Measurements from ENCODE around the gene ACTN2.

Gene ACTN2

DNA sequence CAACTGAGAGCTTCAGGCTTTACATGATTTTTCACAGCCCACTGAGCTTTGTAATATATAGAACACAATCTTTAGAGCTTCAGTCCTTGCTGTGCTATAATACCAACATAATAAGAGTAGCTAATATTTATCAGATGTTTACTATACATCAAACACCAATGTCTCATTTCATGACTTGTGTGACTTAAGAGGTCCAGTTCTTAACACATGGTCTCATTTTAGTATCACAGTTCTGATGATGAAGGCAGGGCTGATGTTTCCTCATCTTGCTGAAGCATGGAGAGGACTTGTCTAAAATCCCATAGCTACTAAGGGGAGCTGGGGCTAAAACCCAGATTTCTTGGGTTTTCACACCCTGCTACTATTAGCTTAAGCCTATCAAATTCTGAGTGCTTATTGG is 114.3 kb downstream of the ACTN2 start:
- Histone ChIP-seq H3K9ac (ENCODE audit: low read depth, low read length) (no peak overlapping the region), H3K36me3 (ENCODE audit: control insufficient read depth, insufficient read depth, low read length) (peaks cover 10% of the 10 kb centered on the region; the same call in 1 of the 2 replicates), H3K27ac (ENCODE audit: low read depth, low read length) (no peak overlapping the region)

DNA sequence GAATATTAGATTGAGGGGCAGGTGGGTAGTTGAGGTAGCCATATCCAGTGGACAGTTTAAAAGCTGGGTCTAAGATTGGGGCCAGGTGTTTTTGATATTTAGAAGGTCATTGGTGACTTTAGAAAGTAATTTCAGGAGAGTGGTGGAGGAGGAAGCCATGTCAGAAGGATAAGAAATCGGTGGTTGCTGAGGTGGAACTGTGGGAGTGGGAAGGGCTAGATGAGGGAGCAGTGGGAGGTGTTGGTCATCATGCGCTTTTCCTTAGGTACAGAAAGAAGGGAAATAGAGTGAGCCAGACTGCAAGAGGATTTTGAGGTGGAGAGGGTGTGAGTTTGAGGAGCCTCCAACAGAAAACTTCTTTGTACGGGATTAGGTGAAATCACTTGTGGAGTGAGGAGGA is 116.0 kb downstream of the ACTN2 start:
- no peak overlapping the region for H3K27ac ChIP-seq (ENCODE audit: low read depth, low read length)
- H3K36me3 ChIP-seq (ENCODE audit: control insufficient read depth, insufficient read depth, low read length), result peaks cover 22% of the 10 kb centered on the region

More for the DNA sequence above, 114.3 kb downstream of the ACTN2 start:
- Histone ChIP-seq H3K9me3 (ENCODE audit: control insufficient read depth, insufficient read depth, low read length) (no peaks in the 10 kb centered on the region), H3K4me1 (ENCODE audit: control insufficient read depth, insufficient read depth, low read length) (0 out of 2 replicates have a peak, but pooled peaks cover 3% of the 10 kb centered on the region), H3K27me3 (ENCODE audit: control insufficient read depth, insufficient read depth, low read length) (no peaks in the 10 kb centered on the region), H3K4me3 (ENCODE audit: low read depth, low read length) (no peak overlapping the region)

DNA sequence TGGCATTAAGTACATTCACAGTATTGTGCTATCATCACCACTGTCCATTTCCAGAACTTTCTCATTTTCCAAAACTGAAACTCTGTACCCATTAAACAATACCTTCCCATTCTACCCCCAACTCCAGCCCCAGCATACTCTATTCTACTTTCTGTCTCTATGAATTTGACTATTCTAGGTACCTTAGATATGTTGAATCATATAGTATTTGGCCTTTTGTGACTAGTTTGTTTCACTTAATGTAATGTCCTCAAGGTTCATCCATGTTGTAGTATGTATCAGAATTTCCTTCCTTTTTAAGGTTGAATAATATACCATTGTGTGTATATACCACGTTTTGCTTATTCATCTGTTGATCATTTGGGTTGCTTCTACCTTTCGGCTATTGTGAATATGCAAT is 120.3 kb downstream of the ACTN2 start:
- no peaks in the 10 kb centered on the region for H3K9me3 ChIP-seq (ENCODE audit: control insufficient read depth, insufficient read depth, low read length)
- H3K36me3 ChIP-seq (ENCODE audit: control insufficient read depth, insufficient read depth, low read length), result peaks cover 52% of the 10 kb centered on the region
- no peaks in the 10 kb centered on the region for H3K27me3 ChIP-seq (ENCODE audit: control insufficient read depth, insufficient read depth, low read length)
- no peak overlapping the region for H3K9ac ChIP-seq (ENCODE audit: low read depth, low read length)
- H3K27ac ChIP-seq (ENCODE audit: low read depth, low read length), result no peak overlapping the region
- H3K4me1 ChIP-seq (ENCODE audit: control insufficient read depth, insufficient read depth, low read length), result no peaks in the 10 kb centered on the region
- H3K4me3 ChIP-seq (ENCODE audit: low read depth, low read length), result no peak overlapping the region

More for the DNA sequence above, 116.0 kb downstream of the ACTN2 start:
- Histone ChIP-seq H3K9me3 (ENCODE audit: control insufficient read depth, insufficient read depth, low read length) (no peaks in the 10 kb centered on the region), H3K27me3 (ENCODE audit: control insufficient read depth, insufficient read depth, low read length) (no peaks in the 10 kb centered on the region), H3K4me3 (ENCODE audit: low read depth, low read length) (no peak overlapping the region), H3K9ac (ENCODE audit: low read depth, low read length) (no peak overlapping the region), H3K4me1 (ENCODE audit: control insufficient read depth, insufficient read depth, low read length) (no peaks in the 10 kb centered on the region)

DNA sequence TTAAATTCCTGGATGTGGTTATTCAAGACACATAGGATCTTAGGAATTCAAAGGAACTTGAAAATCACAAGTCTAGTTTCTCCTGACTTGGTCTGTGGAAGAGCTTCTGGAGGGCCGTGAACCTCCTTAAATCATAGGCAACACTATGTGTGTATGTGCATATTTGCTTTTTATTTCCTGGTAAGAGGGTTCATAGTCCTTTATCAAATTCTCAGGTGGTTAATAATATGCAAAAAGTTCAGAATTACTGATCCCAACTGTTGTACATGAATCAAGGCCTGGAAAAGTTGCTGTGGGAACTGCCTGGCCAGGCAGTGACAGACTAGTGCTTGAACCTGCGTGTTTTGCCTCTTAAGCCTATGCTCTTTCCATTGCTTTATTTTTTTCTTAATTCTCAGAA is 121.7 kb downstream of the ACTN2 start:
- no peak overlapping the region for H3K27ac ChIP-seq (ENCODE audit: low read depth, low read length)
- peaks cover 63% of the 10 kb centered on the region for H3K36me3 ChIP-seq (ENCODE audit: control insufficient read depth, insufficient read depth, low read length)
- H3K4me1 ChIP-seq (ENCODE audit: control insufficient read depth, insufficient read depth, low read length), result no peaks in the 10 kb centered on the region
- H3K27me3 ChIP-seq (ENCODE audit: control insufficient read depth, insufficient read depth, low read length), result no peaks in the 10 kb centered on the region
- no peaks in the 10 kb centered on the region for H3K9me3 ChIP-seq (ENCODE audit: control insufficient read depth, insufficient read depth, low read length)
- no peak overlapping the region for H3K4me3 ChIP-seq (ENCODE audit: low read depth, low read length)
- H3K9ac ChIP-seq (ENCODE audit: low read depth, low read length), result no peak overlapping the region

DNA sequence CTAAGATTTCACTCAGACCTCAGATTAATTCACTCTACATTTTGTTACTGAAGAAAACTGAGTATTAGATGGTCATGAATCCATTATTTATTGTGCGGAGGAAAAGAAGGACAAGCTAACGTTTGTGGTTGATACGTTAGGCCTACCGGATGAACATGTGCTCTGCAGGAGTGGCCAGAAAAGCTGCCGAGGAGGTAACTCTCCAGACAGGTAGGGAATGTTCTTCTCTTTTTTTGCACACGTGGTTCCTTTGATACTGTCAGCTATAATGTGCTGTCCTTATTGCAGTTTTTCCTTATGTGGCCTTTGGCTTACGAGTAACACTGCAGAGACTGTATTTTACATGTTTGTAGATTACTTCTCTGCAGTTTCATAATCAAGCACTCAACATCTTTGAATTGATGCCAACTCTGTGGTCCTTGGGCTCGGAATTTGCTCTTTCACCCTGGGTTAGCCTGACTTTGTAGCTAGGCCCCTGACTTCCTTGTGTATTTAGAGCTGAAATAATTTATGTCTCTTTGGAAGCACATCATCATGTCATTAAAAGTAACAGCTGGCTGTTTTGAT is 122.3 kb downstream of the ACTN2 start:
- no peak overlapping the region for H3K9ac ChIP-seq (ENCODE audit: low read depth, low read length)
- H3K4me1 ChIP-seq (ENCODE audit: control insufficient read depth, insufficient read depth, low read length), result no peaks in the 10 kb centered on the region
- no peaks in the 10 kb centered on the region for H3K27me3 ChIP-seq (ENCODE audit: control insufficient read depth, insufficient read depth, low read length)
- peaks cover 65% of the 10 kb centered on the region for H3K36me3 ChIP-seq (ENCODE audit: control insufficient read depth, insufficient read depth, low read length)
- H3K27ac ChIP-seq (ENCODE audit: low read depth, low read length), result no peak overlapping the region
- no peak overlapping the region for H3K4me3 ChIP-seq (ENCODE audit: low read depth, low read length)
- no peaks in the 10 kb centered on the region for H3K9me3 ChIP-seq (ENCODE audit: control insufficient read depth, insufficient read depth, low read length)

DNA sequence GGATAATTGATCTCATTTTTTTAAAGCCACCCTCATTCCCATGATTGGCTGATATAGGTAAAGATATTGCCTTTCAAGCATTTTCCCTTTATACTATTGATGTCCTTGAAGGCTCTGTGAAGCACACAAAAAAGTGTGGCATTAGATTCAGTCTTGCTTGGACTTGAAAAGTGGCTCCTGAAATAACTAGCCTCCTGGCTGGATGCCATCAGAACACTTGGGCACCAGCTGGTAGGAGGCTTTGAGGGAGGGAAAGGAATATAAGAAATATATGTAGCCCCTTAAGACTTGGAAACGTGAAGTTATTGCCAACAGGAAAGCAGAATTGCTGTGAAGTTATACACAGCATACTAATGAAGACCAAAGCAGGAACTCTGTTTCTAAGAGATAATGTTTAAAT is 122.8 kb downstream of the ACTN2 start:
- Histone ChIP-seq H3K27ac (ENCODE audit: low read depth, low read length) (no peak overlapping the region), H3K36me3 (ENCODE audit: control insufficient read depth, insufficient read depth, low read length) (peaks cover 66% of the 10 kb centered on the region), H3K4me3 (ENCODE audit: low read depth, low read length) (no peak overlapping the region), H3K4me1 (ENCODE audit: control insufficient read depth, insufficient read depth, low read length) (no peaks in the 10 kb centered on the region), H3K27me3 (ENCODE audit: control insufficient read depth, insufficient read depth, low read length) (no peaks in the 10 kb centered on the region), H3K9me3 (ENCODE audit: control insufficient read depth, insufficient read depth, low read length) (no peaks in the 10 kb centered on the region), H3K9ac (ENCODE audit: low read depth, low read length) (no peak overlapping the region)

DNA sequence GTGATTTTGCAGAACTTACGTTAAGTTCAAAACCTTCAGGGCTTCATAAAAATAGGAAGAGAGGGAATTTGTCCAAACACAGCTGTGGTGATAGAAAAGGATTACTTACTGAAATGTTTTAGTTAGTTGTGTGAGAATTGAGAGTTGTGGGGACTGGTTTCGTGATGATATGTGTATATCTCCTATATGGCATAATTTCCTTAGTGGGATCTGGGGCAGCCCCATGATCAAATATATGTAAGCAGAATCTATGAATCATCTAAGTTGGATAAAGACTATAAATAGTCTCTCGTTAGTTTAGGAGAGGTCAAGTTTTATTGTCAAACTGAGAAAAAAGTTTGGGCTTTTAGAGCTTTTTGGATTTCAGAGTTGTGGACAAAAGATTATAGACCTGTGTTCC is 123.7 kb downstream of the ACTN2 start:
- Histone ChIP-seq H3K4me1 (ENCODE audit: control insufficient read depth, insufficient read depth, low read length) (no peaks in the 10 kb centered on the region), H3K4me3 (ENCODE audit: low read depth, low read length) (no peak overlapping the region), H3K36me3 (ENCODE audit: control insufficient read depth, insufficient read depth, low read length) (peaks cover 70% of the 10 kb centered on the region), H3K9ac (ENCODE audit: low read depth, low read length) (no peak overlapping the region), H3K9me3 (ENCODE audit: control insufficient read depth, insufficient read depth, low read length) (no peaks in the 10 kb centered on the region), H3K27me3 (ENCODE audit: control insufficient read depth, insufficient read depth, low read length) (no peaks in the 10 kb centered on the region), H3K27ac (ENCODE audit: low read depth, low read length) (no peak overlapping the region)

DNA sequence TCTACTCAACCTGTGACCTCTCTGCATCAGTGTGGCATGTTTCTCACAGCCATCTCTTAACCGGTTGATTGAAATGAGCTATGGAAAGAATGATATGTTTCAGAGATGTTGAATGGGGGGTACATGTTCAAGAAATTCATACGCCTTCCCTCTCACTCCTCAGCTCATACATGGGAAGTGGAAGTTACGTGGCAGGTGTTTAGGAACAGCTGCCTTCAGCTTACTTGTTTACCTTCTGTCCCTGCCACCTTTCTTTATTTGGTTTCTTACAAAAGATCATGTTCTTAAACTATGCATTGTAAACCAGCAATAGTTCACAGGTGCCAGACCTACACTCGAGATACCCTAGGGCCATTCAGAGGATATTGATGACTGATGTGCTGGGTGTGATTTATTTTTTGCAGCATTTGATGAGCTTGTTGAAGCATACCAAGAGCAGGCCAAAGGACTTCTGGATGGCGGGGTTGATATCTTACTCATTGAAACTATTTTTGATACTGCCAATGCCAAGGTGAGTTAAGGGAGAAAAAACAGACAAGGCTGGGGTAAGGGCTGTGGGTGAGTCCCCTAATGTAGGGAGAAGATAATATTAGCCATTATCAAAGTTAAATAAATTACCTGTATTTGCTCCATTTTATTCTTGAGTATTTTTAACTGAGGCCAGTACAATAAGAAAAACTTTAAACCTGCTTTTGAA is 126.2 kb downstream of the ACTN2 start:
- no peak overlapping the region for H3K27ac ChIP-seq (ENCODE audit: low read depth, low read length)
- H3K9me3 ChIP-seq (ENCODE audit: control insufficient read depth, insufficient read depth, low read length), result no peaks in the 10 kb centered on the region
- H3K27me3 ChIP-seq (ENCODE audit: control insufficient read depth, insufficient read depth, low read length), result no peaks in the 10 kb centered on the region
- H3K4me3 ChIP-seq (ENCODE audit: low read depth, low read length), result no peak overlapping the region
- no peak overlapping the region for H3K9ac ChIP-seq (ENCODE audit: low read depth, low read length)
- H3K36me3 ChIP-seq (ENCODE audit: control insufficient read depth, insufficient read depth, low read length), result peaks cover 76% of the 10 kb centered on the region
- H3K4me1 ChIP-seq (ENCODE audit: control insufficient read depth, insufficient read depth, low read length), result no peaks in the 10 kb centered on the region
